Measurements from ENCODE around the gene EML1. TPM values are rescaled to one million over a fixed set of nuclear protein-coding genes. Genes with fewer than 3 reads are reported as not detected.

The EML1 gene
- total RNA-seq, 1 experiment from 2014 or later, result 2.5 TPM

GRCh38 chr14:99840265-99840664 is 47.1 kb downstream of the EML1 start:
- Mint-ChIP-seq H3K27me3 (ENCODE audit: unreplicated experiment) (peaks cover 63% of the 10 kb centered on the region), H3K4me1 (ENCODE audit: low read depth, unreplicated experiment) (no peaks in the 10 kb centered on the region), H3K36me3 (ENCODE audit: insufficient read depth, unreplicated experiment) (no peaks in the 10 kb centered on the region), H3K27ac (ENCODE audit: unreplicated experiment) (no peak overlapping the region), H3K9me3 (ENCODE audit: low read depth, unreplicated experiment) (no peaks in the 10 kb centered on the region), H3K4me3 (ENCODE audit: low read depth, unreplicated experiment) (no peak overlapping the region)
- TF ChIP-seq CTCF (IDR thresholded peaks at IDR 0.05; ENCODE audit: unreplicated experiment), result no peak
- BruUV-seq (replicated peaks), result no TSS peak
- CTCF ChIA-PET, result no interaction called here
- intact Hi-C loops (cut with micrococcal nuclease; ENCODE audit: unreplicated experiment), result no loop called here
- DNase-seq, result no peak

DNA sequence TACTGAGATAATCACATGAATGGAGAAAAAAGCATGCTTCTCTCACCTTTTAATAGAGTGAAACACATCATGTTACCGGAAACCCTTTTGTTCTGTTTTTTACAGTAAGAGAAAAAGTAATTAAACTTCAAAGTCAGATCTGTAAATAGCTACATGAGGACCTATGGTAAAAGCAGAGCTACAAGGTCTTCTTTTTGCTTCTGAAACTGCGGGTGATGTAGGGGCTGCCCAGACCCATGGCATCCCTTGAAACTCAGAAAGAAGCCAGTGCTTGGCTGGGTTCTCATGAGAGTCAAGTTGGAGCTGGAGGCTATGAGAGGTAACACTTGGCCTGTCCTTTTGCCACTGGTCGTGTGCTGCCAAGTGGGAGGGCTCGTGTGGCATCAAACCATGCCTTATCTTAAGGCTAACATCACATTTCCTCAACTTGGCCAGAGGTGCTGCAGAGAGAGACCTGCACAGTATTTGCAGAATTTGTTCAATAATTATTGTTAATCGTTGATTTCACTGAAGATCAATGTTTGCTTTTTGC is 47.6 kb downstream of the EML1 start:
- no peak for TF ChIP-seq CTCF (IDR thresholded peaks at IDR 0.05; ENCODE audit: unreplicated experiment)
- Mint-ChIP-seq H3K36me3 (ENCODE audit: insufficient read depth, unreplicated experiment) (no peaks in the 10 kb centered on the region), H3K27me3 (ENCODE audit: unreplicated experiment) (peaks cover 63% of the 10 kb centered on the region), H3K27ac (ENCODE audit: unreplicated experiment) (no peak overlapping the region), H3K4me3 (ENCODE audit: low read depth, unreplicated experiment) (no peak overlapping the region), H3K4me1 (ENCODE audit: low read depth, unreplicated experiment) (no peaks in the 10 kb centered on the region), H3K9me3 (ENCODE audit: low read depth, unreplicated experiment) (no peaks in the 10 kb centered on the region)
- BruUV-seq (replicated peaks), result no TSS peak
- CTCF ChIA-PET, result no interaction called here
- DNase-seq, result no peak
- intact Hi-C loops (cut with micrococcal nuclease; ENCODE audit: unreplicated experiment), result no loop called here

DNA sequence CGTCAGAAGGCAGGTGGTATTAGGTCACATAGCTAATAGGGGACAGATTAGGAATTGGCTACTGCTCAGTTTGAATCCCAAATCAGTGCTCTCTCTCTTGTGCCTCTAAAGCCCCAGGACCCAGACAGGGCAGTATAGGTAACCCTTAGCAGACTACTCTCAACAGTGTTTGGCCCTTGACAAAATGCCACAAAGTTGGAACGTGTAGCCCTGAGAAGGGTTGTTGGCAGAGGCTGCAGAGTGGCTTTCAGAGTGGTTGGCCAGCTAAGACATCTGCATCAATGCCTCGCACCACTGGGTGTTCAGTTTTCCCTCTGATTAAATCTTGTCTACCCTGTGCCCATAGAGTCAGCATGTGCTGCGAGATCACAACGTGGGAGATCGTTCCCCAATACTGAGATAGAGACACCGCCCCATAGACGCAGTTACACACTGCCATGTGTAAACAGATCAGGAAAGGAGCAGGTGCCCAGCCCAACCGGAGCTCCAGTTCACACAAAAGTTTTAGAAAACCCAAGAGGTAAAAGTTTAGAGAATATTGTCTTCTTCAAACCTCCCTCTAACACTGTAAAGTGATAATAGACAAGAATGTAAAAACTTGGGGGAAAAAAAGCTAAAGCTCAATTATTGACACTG is 48.3 kb downstream of the EML1 start:
- no peak for DNase-seq
- Mint-ChIP-seq H3K27ac (ENCODE audit: unreplicated experiment) (no peak overlapping the region), H3K4me1 (ENCODE audit: low read depth, unreplicated experiment) (no peaks in the 10 kb centered on the region), H3K9me3 (ENCODE audit: low read depth, unreplicated experiment) (no peaks in the 10 kb centered on the region), H3K36me3 (ENCODE audit: insufficient read depth, unreplicated experiment) (no peaks in the 10 kb centered on the region), H3K27me3 (ENCODE audit: unreplicated experiment) (peaks cover 56% of the 10 kb centered on the region), H3K4me3 (ENCODE audit: low read depth, unreplicated experiment) (no peak overlapping the region)
- TF ChIP-seq CTCF (IDR thresholded peaks at IDR 0.05; ENCODE audit: unreplicated experiment), result no peak
- intact Hi-C loops (cut with micrococcal nuclease; ENCODE audit: unreplicated experiment), result no loop called here
- BruUV-seq (replicated peaks), result no TSS peak
- CTCF ChIA-PET, result no interaction called here

DNA sequence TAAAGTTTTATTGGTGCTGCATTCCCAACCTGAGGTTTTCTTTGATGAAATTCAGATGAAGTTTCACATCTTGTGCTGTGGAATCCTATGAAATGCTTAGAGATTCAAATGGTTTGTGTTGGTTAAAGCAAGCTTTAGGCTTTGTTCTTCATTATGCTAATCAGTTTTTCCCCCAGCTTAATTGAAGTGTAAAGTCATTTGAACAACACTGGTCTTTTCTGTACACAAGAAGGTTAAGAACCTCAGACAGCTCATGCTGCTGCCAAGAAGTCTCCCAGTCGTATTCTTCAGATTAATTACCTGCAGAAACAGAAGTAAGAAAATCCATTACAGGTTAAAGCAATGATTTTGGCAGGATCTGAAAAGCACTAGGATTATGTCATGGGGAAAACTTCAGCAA is 48.9 kb downstream of the EML1 start:
- Mint-ChIP-seq H3K27me3 (ENCODE audit: unreplicated experiment) (peaks cover 50% of the 10 kb centered on the region), H3K4me3 (ENCODE audit: low read depth, unreplicated experiment) (no peak overlapping the region), H3K9me3 (ENCODE audit: low read depth, unreplicated experiment) (no peaks in the 10 kb centered on the region), H3K27ac (ENCODE audit: unreplicated experiment) (no peak overlapping the region), H3K4me1 (ENCODE audit: low read depth, unreplicated experiment) (no peaks in the 10 kb centered on the region), H3K36me3 (ENCODE audit: insufficient read depth, unreplicated experiment) (no peaks in the 10 kb centered on the region)
- TF ChIP-seq CTCF (IDR thresholded peaks at IDR 0.05; ENCODE audit: unreplicated experiment), result no peak
- no TSS peak for BruUV-seq (replicated peaks)
- DNase-seq, result no peak
- intact Hi-C loops (cut with micrococcal nuclease; ENCODE audit: unreplicated experiment), result no loop called here
- CTCF ChIA-PET, result no interaction called here

All from Calu3 (cell line).